ENCODE results near the gene ILKAP.

Gene ILKAP

GRCh38 chr2:238242731-238243495 is 39.4 kb upstream of the ILKAP start:
- Histone ChIP-seq H3K4me3 (ENCODE audit: low read depth, low read length) (no peak overlapping the region), H3K27ac (ENCODE audit: low read depth, low read length) (no peak overlapping the region), H3K4me1 (ENCODE audit: control insufficient read depth, insufficient read depth, low read length) (peaks cover 11% of the 10 kb centered on the region; the same call in 1 of the 2 replicates)

DNA sequence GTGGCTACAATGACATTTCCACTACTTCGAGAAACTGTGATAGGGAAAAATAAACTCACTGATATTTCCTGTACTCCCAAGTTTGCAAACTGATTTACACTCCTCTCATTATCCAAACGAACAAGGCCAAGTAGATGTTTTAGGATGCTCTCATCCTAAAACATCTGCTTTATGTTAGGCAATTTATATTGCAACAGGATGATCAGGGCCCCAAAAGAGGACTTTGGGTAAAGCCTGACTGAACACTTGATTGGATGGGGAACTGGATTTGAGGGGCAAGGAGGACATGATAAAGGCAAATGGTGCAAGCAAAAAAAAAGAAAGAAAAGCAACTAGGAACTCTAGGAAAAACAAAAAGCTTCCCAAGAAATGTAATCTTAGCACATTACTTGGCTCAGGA is 38.5 kb upstream of the ILKAP start:
- H3K27ac ChIP-seq (ENCODE audit: low read depth, low read length) = no peak overlapping the region
- H3K9ac ChIP-seq (ENCODE audit: low read depth, low read length) = no peak overlapping the region
- peak overlapping the region; percentile 62; the same call in 1 of the 2 replicates for H3K4me3 ChIP-seq (ENCODE audit: low read depth, low read length)
- H3K36me3 ChIP-seq (ENCODE audit: control insufficient read depth, insufficient read depth, low read length) = no peaks in the 10 kb centered on the region; the same call in 1 of the 2 replicates
- H3K4me1 ChIP-seq (ENCODE audit: control insufficient read depth, insufficient read depth, low read length) = peaks cover 11% of the 10 kb centered on the region; the same call in 1 of the 2 replicates
- H3K9me3 ChIP-seq (ENCODE audit: control insufficient read depth, insufficient read depth, low read length) = no peaks in the 10 kb centered on the region
- H3K27me3 ChIP-seq (ENCODE audit: control insufficient read depth, insufficient read depth, low read length) = peaks cover 35% of the 10 kb centered on the region

More at GRCh38 chr2:238242731-238243495, 39.4 kb upstream of the ILKAP start:
- Histone ChIP-seq H3K9ac (ENCODE audit: low read depth, low read length) (no peak overlapping the region), H3K36me3 (ENCODE audit: control insufficient read depth, insufficient read depth, low read length) (no peaks in the 10 kb centered on the region; the same call in 1 of the 2 replicates), H3K27me3 (ENCODE audit: control insufficient read depth, insufficient read depth, low read length) (peaks cover 26% of the 10 kb centered on the region), H3K9me3 (ENCODE audit: control insufficient read depth, insufficient read depth, low read length) (no peaks in the 10 kb centered on the region)

- no peak overlapping the region for H3K27ac ChIP-seq (ENCODE audit: low read depth, low read length)
- peak overlapping the region; percentile 62 for H3K4me3 ChIP-seq (ENCODE audit: low read depth, low read length)
- H3K9ac ChIP-seq (ENCODE audit: low read depth, low read length) = peak overlapping the region; percentile 31; the same call in 1 of the 2 replicates
Observed at GRCh38 chr2:238240757-238241711, 37.5 kb upstream of the ILKAP start.

GRCh38 chr2:238239863-238240756 is 36.6 kb upstream of the ILKAP start, which contains the start of gene HES6:
HES6 (minus strand) TSS chr2:238240038; CDS start chr2:238239905, 133 bp downstream.
- peak within 1 kb of the TSS; percentile 31; the same call in 1 of the 2 replicates for H3K9ac ChIP-seq (ENCODE audit: low read depth, low read length)
- peak within 1 kb of the TSS; percentile 58 for H3K27ac ChIP-seq (ENCODE audit: low read depth, low read length)
- peaks cover 11% of the 10 kb centered on the region; the same call in 1 of the 2 replicates for H3K4me1 ChIP-seq (ENCODE audit: control insufficient read depth, insufficient read depth, low read length)
- H3K4me3 ChIP-seq (ENCODE audit: low read depth, low read length) = peak within 1 kb of the TSS; percentile 67
- H3K9me3 ChIP-seq (ENCODE audit: control insufficient read depth, insufficient read depth, low read length) = no peaks in the 10 kb centered on the region
- peaks cover 54% of the 10 kb centered on the region for H3K27me3 ChIP-seq (ENCODE audit: control insufficient read depth, insufficient read depth, low read length)
- no peaks in the 10 kb centered on the region; the same call in 1 of the 2 replicates for H3K36me3 ChIP-seq (ENCODE audit: control insufficient read depth, insufficient read depth, low read length)

More at GRCh38 chr2:238240757-238241711, 37.5 kb upstream of the ILKAP start:
- Histone ChIP-seq H3K9me3 (ENCODE audit: control insufficient read depth, insufficient read depth, low read length) (no peaks in the 10 kb centered on the region), H3K27me3 (ENCODE audit: control insufficient read depth, insufficient read depth, low read length) (peaks cover 45% of the 10 kb centered on the region), H3K36me3 (ENCODE audit: control insufficient read depth, insufficient read depth, low read length) (no peaks in the 10 kb centered on the region; the same call in 1 of the 2 replicates), H3K4me1 (ENCODE audit: control insufficient read depth, insufficient read depth, low read length) (peaks cover 11% of the 10 kb centered on the region; the same call in 1 of the 2 replicates)

GRCh38 chr2:238239543-238239862 is 36.0 kb upstream of the ILKAP start:
- H3K9me3 ChIP-seq (ENCODE audit: control insufficient read depth, insufficient read depth, low read length) = no peaks in the 10 kb centered on the region
- H3K27ac ChIP-seq (ENCODE audit: low read depth, low read length) = no peak overlapping the region
- no peaks in the 10 kb centered on the region for H3K36me3 ChIP-seq (ENCODE audit: control insufficient read depth, insufficient read depth, low read length)
- H3K4me3 ChIP-seq (ENCODE audit: low read depth, low read length) = peak overlapping the region; percentile 67
- peaks cover 56% of the 10 kb centered on the region for H3K27me3 ChIP-seq (ENCODE audit: control insufficient read depth, insufficient read depth, low read length)
- peaks cover 11% of the 10 kb centered on the region; the same call in 1 of the 2 replicates for H3K4me1 ChIP-seq (ENCODE audit: control insufficient read depth, insufficient read depth, low read length)
- no peak overlapping the region; the same call in 1 of the 2 replicates for H3K9ac ChIP-seq (ENCODE audit: low read depth, low read length)

GRCh38 chr2:238238766-238239542 is 35.5 kb upstream of the ILKAP start:
- H3K4me3 ChIP-seq (ENCODE audit: low read depth, low read length) = peak overlapping the region; percentile 45; the same call in 1 of the 2 replicates
- H3K27me3 ChIP-seq (ENCODE audit: control insufficient read depth, insufficient read depth, low read length) = peaks cover 56% of the 10 kb centered on the region
- no peak overlapping the region for H3K9ac ChIP-seq (ENCODE audit: low read depth, low read length)
- H3K9me3 ChIP-seq (ENCODE audit: control insufficient read depth, insufficient read depth, low read length) = no peaks in the 10 kb centered on the region
- H3K4me1 ChIP-seq (ENCODE audit: control insufficient read depth, insufficient read depth, low read length) = peaks cover 11% of the 10 kb centered on the region; the same call in 1 of the 2 replicates
- no peak overlapping the region for H3K27ac ChIP-seq (ENCODE audit: low read depth, low read length)
- H3K36me3 ChIP-seq (ENCODE audit: control insufficient read depth, insufficient read depth, low read length) = no peaks in the 10 kb centered on the region

GRCh38 chr2:238238311-238238765 is 34.8 kb upstream of the ILKAP start:
- no peak overlapping the region for H3K4me3 ChIP-seq (ENCODE audit: low read depth, low read length)
- H3K9me3 ChIP-seq (ENCODE audit: control insufficient read depth, insufficient read depth, low read length) = no peaks in the 10 kb centered on the region
- peaks cover 56% of the 10 kb centered on the region for H3K27me3 ChIP-seq (ENCODE audit: control insufficient read depth, insufficient read depth, low read length)
- H3K27ac ChIP-seq (ENCODE audit: low read depth, low read length) = no peak overlapping the region
- H3K4me1 ChIP-seq (ENCODE audit: control insufficient read depth, insufficient read depth, low read length) = peaks cover 9% of the 10 kb centered on the region; the same call in 1 of the 2 replicates
- no peaks in the 10 kb centered on the region for H3K36me3 ChIP-seq (ENCODE audit: control insufficient read depth, insufficient read depth, low read length)
- no peak overlapping the region for H3K9ac ChIP-seq (ENCODE audit: low read depth, low read length)

GRCh38 chr2:238237431-238238135 is 34.1 kb upstream of the ILKAP start:
- Histone ChIP-seq H3K9ac (ENCODE audit: low read depth, low read length) (no peak overlapping the region), H3K36me3 (ENCODE audit: control insufficient read depth, insufficient read depth, low read length) (no peaks in the 10 kb centered on the region), H3K4me3 (ENCODE audit: low read depth, low read length) (no peak overlapping the region), H3K9me3 (ENCODE audit: control insufficient read depth, insufficient read depth, low read length) (no peaks in the 10 kb centered on the region), H3K4me1 (ENCODE audit: control insufficient read depth, insufficient read depth, low read length) (peaks cover 9% of the 10 kb centered on the region; the same call in 1 of the 2 replicates), H3K27me3 (ENCODE audit: control insufficient read depth, insufficient read depth, low read length) (peaks cover 56% of the 10 kb centered on the region), H3K27ac (ENCODE audit: low read depth, low read length) (no peak overlapping the region)

DNA sequence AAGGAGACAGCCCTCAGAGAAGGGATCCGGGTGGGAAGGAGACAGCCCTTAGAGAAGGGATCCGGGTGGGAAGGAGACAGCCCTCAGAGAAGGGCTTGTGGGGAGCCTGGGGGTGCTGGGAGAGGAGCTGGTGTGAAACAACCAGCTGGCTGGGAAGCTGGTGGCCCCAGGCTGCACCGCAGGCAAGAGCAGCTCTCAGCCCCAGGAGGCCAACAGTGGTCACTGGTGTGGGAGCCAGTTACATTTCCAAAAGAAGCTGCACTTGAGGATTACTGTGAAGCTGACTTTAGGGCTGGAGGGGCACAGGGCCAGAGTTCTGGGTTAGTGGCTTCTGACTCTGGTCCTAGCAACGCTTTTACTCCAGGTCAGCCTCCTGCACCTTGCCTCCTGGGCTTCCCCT is 33.1 kb upstream of the ILKAP start:
- no peak overlapping the region for H3K4me3 ChIP-seq (ENCODE audit: low read depth, low read length)
- H3K27ac ChIP-seq (ENCODE audit: low read depth, low read length) = no peak overlapping the region
- no peak overlapping the region for H3K9ac ChIP-seq (ENCODE audit: low read depth, low read length)
- no peaks in the 10 kb centered on the region for H3K9me3 ChIP-seq (ENCODE audit: control insufficient read depth, insufficient read depth, low read length)
- H3K36me3 ChIP-seq (ENCODE audit: control insufficient read depth, insufficient read depth, low read length) = no peaks in the 10 kb centered on the region
- H3K27me3 ChIP-seq (ENCODE audit: control insufficient read depth, insufficient read depth, low read length) = peaks cover 51% of the 10 kb centered on the region
- peaks cover 5% of the 10 kb centered on the region; the same call in 1 of the 2 replicates for H3K4me1 ChIP-seq (ENCODE audit: control insufficient read depth, insufficient read depth, low read length)
